K562 (cell line): ENCODE data around the gene KRTAP6-1.

Experiments used
- CTCF ChIP-seq, 3 experiments: IDR thresholded peaks in 2 of 3; conservative IDR thresholded peaks in 1 of 3; 2 replicates each; pipeline ENCODE4 v1.5.1; 2011 to 2012; ENCODE audit warnings: low read length in 3 of 3, mild to moderate bottlenecking in 3 of 3, control low read depth in 2 of 3, improper control_type of control experiment in 1 of 3, inconsistent platforms in 1 of 3, low read depth in 1 of 3, mixed read lengths in 1 of 3, moderate library complexity in 1 of 3; ENCODE audit not compliant: insufficient read depth in 2 of 3
- LEF1 ChIP-seq: fragments of 450-650 bp; IDR thresholded peaks from 2 replicates; pipeline ENCODE4 v1.6.1; 2016; ENCODE audit warnings: mild to moderate bottlenecking
- NRF1 ChIP-seq, 2 experiments: fragments of 450-650 bp; IDR thresholded peaks in 1 of 2; conservative IDR thresholded peaks in 1 of 2; 2 replicates each; pipeline ENCODE4 v1.6.1; 2014; ENCODE audit warnings: mild to moderate bottlenecking in 2 of 2
- TEAD4 ChIP-seq, 2 experiments: sonication (generic) in 1 of 2; formaldehyde crosslinking in 1 of 2; IDR thresholded peaks; 2 replicates each; pipeline versions ENCODE4 v1.6.1 to v1.8.0; 2012 to 2022; ENCODE audit warnings: borderline replicate concordance in 1 of 2, inconsistent platforms in 1 of 2, low read length in 1 of 2, mild to moderate bottlenecking in 1 of 2, missing genetic modification reagents in 1 of 2
- ZFP1 ChIP-seq: fragments of 450-650 bp; formaldehyde crosslinking; IDR thresholded peaks from 2 replicates; pipeline ENCODE4 v1.4.0; 2020; ENCODE audit warnings: mild to moderate bottlenecking, mixed read lengths
- TF ChIP-seq, protein P1 (sequence below), 2 experiments: fragments of 450-650 bp; formaldehyde crosslinking in 1 of 2; IDR thresholded peaks; 2 replicates each; pipeline versions ENCODE4 v1.4.0 to v1.6.1; 2014 to 2020; ENCODE audit warnings: mild to moderate bottlenecking in 2 of 2, borderline replicate concordance in 1 of 2, low read depth in 1 of 2

- TF ChIP-seq NRF1 (conservative IDR thresholded peaks at IDR 0.05 in 1 of 2, IDR thresholded peaks at IDR 0.05 in 1 of 2) (no peak), LEF1 (no peak), CTCF (IDR thresholded peaks at IDR 0.05 in 2 of 3, conservative IDR thresholded peaks at IDR 0.05 in 1 of 3; ENCODE audit: insufficient read depth in 2 of 3, low read depth in 1 of 3, low read length in 3 of 3) (no peak), ZFP1 (no peak), TEAD4 (IDR thresholded peaks at IDR 0.05; ENCODE audit: low read length) (no peak), TEAD4 (CRISPR knock-in tag; IDR thresholded peaks at IDR 0.05; ENCODE audit: borderline replicate concordance) (no peak)
- TF ChIP-seq, protein P1, sequence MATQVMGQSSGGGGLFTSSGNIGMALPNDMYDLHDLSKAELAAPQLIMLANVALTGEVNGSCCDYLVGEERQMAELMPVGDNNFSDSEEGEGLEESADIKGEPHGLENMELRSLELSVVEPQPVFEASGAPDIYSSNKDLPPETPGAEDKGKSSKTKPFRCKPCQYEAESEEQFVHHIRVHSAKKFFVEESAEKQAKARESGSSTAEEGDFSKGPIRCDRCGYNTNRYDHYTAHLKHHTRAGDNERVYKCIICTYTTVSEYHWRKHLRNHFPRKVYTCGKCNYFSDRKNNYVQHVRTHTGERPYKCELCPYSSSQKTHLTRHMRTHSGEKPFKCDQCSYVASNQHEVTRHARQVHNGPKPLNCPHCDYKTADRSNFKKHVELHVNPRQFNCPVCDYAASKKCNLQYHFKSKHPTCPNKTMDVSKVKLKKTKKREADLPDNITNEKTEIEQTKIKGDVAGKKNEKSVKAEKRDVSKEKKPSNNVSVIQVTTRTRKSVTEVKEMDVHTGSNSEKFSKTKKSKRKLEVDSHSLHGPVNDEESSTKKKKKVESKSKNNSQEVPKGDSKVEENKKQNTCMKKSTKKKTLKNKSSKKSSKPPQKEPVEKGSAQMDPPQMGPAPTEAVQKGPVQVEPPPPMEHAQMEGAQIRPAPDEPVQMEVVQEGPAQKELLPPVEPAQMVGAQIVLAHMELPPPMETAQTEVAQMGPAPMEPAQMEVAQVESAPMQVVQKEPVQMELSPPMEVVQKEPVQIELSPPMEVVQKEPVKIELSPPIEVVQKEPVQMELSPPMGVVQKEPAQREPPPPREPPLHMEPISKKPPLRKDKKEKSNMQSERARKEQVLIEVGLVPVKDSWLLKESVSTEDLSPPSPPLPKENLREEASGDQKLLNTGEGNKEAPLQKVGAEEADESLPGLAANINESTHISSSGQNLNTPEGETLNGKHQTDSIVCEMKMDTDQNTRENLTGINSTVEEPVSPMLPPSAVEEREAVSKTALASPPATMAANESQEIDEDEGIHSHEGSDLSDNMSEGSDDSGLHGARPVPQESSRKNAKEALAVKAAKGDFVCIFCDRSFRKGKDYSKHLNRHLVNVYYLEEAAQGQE (IDR thresholded peaks at IDR 0.05; ENCODE audit: borderline replicate concordance) = no peak
- TF ChIP-seq, protein P1 (CRISPR knock-in tag; IDR thresholded peaks at IDR 0.05; ENCODE audit: low read depth) = no peak
These were observed 14.9 kb downstream of the KRTAP6-1 start, which contains the start of gene KRTAP6-2 for GRCh38 chr21:30598802-30599201.
